ENCODE data around the gene SFTPD. TPM values are rescaled to one million over a fixed set of nuclear protein-coding genes. Genes with fewer than 3 reads are reported as not detected.

SFTPD gene
- total RNA-seq, 2 experiments from 2014 or later, result not detected

DNA sequence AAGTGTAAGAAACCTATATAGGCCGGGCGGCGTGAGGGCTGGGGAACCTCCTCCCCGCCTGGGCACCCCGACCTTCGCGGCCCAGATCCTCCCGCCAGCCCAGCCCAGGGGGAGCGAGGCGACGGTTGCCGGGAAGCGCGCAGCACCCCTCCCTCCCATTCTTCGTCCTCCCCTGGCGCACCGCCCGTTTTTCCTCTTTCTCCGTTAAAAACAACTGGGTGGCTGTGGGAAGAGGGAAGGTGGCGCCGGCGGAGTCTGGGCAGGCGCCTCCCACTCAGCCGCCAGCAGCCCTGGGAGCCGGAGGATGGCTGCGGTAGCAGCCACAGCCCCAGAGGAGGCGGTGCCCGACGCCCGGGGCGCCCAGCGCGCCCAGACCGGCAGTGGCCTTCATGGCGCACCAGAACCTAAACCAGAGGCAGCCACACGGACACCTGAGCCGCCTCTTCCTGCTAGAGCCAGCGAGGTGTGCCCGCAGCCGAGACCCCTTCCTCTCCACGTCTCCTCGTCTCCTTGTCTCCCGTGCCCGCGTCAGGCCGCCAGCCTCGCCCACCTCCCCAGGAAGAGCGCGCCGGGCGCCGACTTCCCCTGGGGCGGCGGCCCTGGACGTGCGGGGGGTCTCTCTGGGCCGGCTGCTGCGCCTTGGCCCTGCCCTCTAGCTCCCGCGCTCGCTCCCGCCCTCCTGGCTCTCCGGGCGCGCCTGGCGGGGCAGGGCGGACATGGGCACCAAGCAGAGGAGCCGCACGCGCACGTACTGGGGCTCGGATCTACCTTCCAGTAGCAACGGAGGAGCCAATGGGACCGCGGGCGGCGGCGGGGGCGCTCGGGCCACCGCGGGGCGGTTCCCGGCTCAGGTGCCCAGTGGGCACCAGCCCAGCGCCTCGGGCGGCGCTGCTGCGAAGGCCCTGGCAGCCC lies 32.8 kb upstream of the SFTPD start:
- ChIA-PET CTCF (interaction anchor here (1.6 kb wide), 1 partner anchor 66 kb away, joined by 8 read pairs; no protein-coding TSS in a partner anchor), POLR2A (no interaction called here)
- no peaks in the 10 kb centered on the region for H3K36me3 Mint-ChIP-seq (ENCODE audit: low read depth)
- peak; percentile 32 for DNase-seq
- H3K27ac Mint-ChIP-seq, result no peak overlapping the region
- intact Hi-C loops (cut with micrococcal nuclease), result no loop called here
- TF ChIP-seq, protein P1, sequence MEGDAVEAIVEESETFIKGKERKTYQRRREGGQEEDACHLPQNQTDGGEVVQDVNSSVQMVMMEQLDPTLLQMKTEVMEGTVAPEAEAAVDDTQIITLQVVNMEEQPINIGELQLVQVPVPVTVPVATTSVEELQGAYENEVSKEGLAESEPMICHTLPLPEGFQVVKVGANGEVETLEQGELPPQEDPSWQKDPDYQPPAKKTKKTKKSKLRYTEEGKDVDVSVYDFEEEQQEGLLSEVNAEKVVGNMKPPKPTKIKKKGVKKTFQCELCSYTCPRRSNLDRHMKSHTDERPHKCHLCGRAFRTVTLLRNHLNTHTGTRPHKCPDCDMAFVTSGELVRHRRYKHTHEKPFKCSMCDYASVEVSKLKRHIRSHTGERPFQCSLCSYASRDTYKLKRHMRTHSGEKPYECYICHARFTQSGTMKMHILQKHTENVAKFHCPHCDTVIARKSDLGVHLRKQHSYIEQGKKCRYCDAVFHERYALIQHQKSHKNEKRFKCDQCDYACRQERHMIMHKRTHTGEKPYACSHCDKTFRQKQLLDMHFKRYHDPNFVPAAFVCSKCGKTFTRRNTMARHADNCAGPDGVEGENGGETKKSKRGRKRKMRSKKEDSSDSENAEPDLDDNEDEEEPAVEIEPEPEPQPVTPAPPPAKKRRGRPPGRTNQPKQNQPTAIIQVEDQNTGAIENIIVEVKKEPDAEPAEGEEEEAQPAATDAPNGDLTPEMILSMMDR (IDR thresholded peaks at IDR 0.05), result no peak
- H3K4me1 Mint-ChIP-seq (ENCODE audit: low read depth), result peaks cover 24% of the 10 kb centered on the region
- peaks cover 61% of the 10 kb centered on the region for H3K27me3 Mint-ChIP-seq
- peak; percentile 47 for ATAC-seq
- peak overlapping the region; percentile 64 for H3K4me3 Mint-ChIP-seq
- peaks cover 2% of the 10 kb centered on the region for H3K9me3 Mint-ChIP-seq

DNA sequence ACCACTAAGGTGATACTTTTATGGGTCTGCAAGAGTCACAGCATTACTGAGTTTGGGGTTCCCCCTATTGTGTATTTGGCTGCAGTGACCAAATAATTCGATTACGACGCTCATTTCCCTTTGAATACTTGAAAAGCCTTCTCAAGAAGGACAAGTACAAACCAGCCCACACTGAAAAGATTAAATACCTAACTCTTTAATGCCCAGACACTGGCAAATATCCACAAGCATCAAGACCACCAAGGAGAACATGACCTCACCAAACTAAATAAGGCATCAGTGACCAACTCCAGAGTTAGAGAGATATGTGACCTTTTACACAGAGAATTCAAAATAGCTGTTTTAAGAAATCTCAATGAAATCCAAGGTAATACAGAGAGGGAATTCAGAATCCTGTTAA lies 31.8 kb upstream of the SFTPD start:
- no peaks in the 10 kb centered on the region for H3K36me3 Mint-ChIP-seq (ENCODE audit: low read depth)
- no peak for DNase-seq
- peaks cover 57% of the 10 kb centered on the region for H3K27me3 Mint-ChIP-seq
- H3K4me3 Mint-ChIP-seq, result peak overlapping the region; percentile 64
- peaks cover 2% of the 10 kb centered on the region for H3K9me3 Mint-ChIP-seq
- ATAC-seq, result no peak
- H3K4me1 Mint-ChIP-seq (ENCODE audit: low read depth), result peaks cover 15% of the 10 kb centered on the region
- no peak overlapping the region for H3K27ac Mint-ChIP-seq
- ChIA-PET POLR2A (no interaction called here), CTCF (no interaction called here)
- intact Hi-C loops (cut with micrococcal nuclease), result no loop called here
- TF ChIP-seq, protein P1 (IDR thresholded peaks at IDR 0.05), result no peak

DNA sequence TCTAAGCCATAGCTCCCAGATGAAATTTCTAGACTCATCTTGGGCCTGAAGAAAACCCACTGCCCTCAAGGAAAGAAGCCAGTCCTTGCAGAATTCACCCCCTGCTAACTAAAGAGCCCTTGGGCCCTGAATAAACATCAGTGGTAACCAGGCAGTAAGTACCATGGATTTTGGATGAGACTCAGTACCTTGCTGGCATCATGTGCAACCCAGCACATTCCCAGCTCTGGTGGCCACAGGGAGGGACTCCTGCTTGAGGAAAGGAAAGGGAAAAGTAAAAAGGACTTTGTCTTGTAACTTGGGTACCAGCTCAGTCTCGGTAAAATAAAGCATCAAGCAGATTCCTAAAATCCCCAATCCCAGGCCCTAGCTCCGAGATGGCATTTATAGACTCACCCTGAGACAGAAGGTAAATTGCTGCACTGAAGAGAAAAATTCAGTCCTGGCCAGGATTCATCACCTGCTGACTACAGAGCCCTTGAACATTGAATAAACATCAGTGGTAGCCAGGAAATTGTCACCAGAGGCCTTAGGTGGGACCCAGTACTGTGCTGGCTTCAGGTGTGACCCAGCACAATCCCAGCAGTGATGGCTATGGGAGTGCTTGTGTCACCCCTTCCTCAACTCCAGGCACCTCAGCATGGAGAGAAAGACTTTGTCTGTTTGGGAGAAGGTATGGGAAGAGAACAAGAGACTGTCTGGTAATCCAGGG lies 31.2 kb upstream of the SFTPD start:
- H3K4me1 Mint-ChIP-seq (ENCODE audit: low read depth), result peaks cover 10% of the 10 kb centered on the region
- H3K27ac Mint-ChIP-seq, result no peak overlapping the region
- POLR2A ChIA-PET, result no interaction called here
- DNase-seq (no peak), ATAC-seq (no peak)
- intact Hi-C loops (cut with micrococcal nuclease), result no loop called here
- H3K27me3 Mint-ChIP-seq, result peaks cover 52% of the 10 kb centered on the region
- H3K9me3 Mint-ChIP-seq, result peaks cover 2% of the 10 kb centered on the region
- H3K36me3 Mint-ChIP-seq (ENCODE audit: low read depth), result no peaks in the 10 kb centered on the region
- CTCF ChIA-PET, result no interaction called here
- TF ChIP-seq, protein P1 (IDR thresholded peaks at IDR 0.05), result no peak
- H3K4me3 Mint-ChIP-seq, result no peak overlapping the region

DNA sequence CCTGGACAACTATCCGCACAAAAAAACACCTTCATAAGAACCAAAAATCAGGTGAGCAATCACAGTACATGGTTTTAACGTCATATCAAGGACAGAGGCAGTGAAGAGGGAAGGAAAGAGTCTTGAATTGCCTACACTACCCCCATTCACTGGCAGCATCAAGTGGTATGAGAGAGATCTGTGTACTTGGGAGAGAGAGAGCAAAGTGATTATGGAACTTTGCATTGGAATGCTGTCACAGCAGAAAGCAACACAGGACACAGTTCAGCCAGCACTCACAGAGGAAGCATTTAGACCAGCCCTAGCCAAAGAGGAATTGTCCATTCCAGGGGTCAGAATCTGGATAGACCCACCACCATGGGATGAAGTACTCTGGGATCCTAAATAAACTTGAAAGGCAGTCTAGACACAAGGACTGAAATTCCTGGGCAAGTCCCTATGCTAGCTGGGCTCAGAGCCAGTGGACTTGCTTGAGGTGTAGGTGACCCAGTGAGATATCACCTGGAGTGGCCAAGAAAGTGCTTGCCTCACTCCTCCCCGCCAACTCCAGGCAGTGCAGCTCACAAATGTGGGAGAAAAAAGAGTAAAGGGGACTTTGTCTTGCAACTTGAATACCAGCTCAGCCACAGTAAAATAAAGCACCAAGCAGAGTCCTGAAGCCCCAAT lies 30.5 kb upstream of the SFTPD start:
- no peaks in the 10 kb centered on the region for H3K36me3 Mint-ChIP-seq (ENCODE audit: low read depth)
- no peak for ATAC-seq
- peaks cover 3% of the 10 kb centered on the region for H3K4me1 Mint-ChIP-seq (ENCODE audit: low read depth)
- no peak overlapping the region for H3K27ac Mint-ChIP-seq
- ChIA-PET POLR2A (no interaction called here), CTCF (no interaction called here)
- no peak overlapping the region for H3K4me3 Mint-ChIP-seq
- intact Hi-C loops (cut with micrococcal nuclease), result no loop called here
- TF ChIP-seq, protein P1 (IDR thresholded peaks at IDR 0.05), result no peak
- DNase-seq, result no peak
- peaks cover 51% of the 10 kb centered on the region for H3K27me3 Mint-ChIP-seq
- peaks cover 2% of the 10 kb centered on the region for H3K9me3 Mint-ChIP-seq
